Measurements from ENCODE around the gene EFCAB9. TPM values are rescaled to one million over a fixed set of nuclear protein-coding genes. Genes with fewer than 3 reads are reported as not detected.
"Not testable (repeated sequence)": the region's sequence is repeated elsewhere in the genome, so short reads cannot be mapped to it uniquely, and the experiment has no call there.

EFCAB9 gene
- total RNA-seq, 2 donors from 2014 or later: not detected

GRCh38 chr5:172188893-172189692 is 4.9 kb upstream of the EFCAB9 start:
- peak overlapping the region; percentile 88 for H3K27ac ChIP-seq (ENCODE audit: low read depth, low read length)
- Mint-ChIP-seq H3K36me3 (ENCODE audit: low read depth) (no peaks in the 10 kb centered on the region), H3K27ac (peak overlapping the region; percentile 54), H3K4me3 (peak overlapping the region; percentile 79), H3K27me3 (ENCODE audit: insufficient read depth) (peaks cover 17% of the 10 kb centered on the region), H3K9me3 (no peaks in the 10 kb centered on the region), H3K4me1 (peaks cover 16% of the 10 kb centered on the region)
- H3K4me1 ChIP-seq (ENCODE audit: control insufficient read depth, insufficient read depth, low read length): peaks cover 3% of the 10 kb centered on the region
- WGBS, 2 experiments (ENCODE audit: insufficient coverage in 1 of 2, insufficient read length in 1 of 2): 10 to 17% methylated on average over 15 to 28 of the region's 30 CpGs
- H3K9me3 ChIP-seq (ENCODE audit: control insufficient read depth, low read length): no peaks in the 10 kb centered on the region
- peak overlapping the region; percentile 28 for H3K9ac ChIP-seq (ENCODE audit: extremely low read depth, low read length, poor library complexity, severe bottlenecking)
- peak overlapping the region; percentile 89 for H3K4me3 ChIP-seq (ENCODE audit: low read length)
- H3K36me3 ChIP-seq (ENCODE audit: control insufficient read depth, insufficient read depth, low read length): no peaks in the 10 kb centered on the region
- DNase-seq: peak; percentile 88
- TF ChIP-seq CTCF (conservative IDR thresholded peaks at IDR 0.05): no peak
- H3K27me3 ChIP-seq (ENCODE audit: control insufficient read depth, insufficient read depth, low read length, poor library complexity, severe bottlenecking): no peaks in the 10 kb centered on the region

DNA sequence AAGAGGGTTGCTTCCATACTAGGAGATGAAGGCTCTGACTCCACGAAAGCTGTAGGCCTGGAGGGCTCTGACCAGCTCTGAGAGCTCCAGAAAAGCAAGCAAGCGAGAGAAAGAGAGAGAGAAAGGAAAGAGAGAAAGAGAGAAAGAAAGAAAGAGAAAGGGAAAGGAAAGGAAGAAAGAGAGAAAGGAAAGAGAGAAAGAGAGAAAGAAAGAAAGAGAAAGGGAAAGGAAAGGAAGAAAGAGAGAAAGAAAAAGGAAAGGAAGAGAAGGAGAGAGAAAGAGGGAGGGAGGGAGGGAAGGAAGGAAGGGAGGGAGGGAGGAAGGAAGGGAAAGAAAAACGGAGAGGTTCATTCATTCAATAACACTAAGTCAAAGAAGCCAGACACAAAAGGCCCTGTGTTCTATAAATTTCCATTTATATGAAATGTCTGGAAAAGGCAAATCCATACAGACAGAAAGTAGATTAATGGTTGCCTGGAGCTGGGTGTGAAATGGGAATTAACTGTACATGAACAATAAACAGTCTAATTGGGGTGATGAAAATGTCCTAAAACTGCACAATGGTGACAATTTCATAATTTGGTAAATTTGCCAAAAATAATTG is 4.2 kb upstream of the EFCAB9 start:
- Histone ChIP-seq H3K9ac (ENCODE audit: extremely low read depth, low read length, poor library complexity, severe bottlenecking) (peak overlapping the region; percentile 28), H3K27ac (ENCODE audit: low read depth, low read length) (peak overlapping the region; percentile 88), H3K9me3 (ENCODE audit: control insufficient read depth, low read length) (no peaks in the 10 kb centered on the region), H3K4me3 (ENCODE audit: low read length) (peak overlapping the region; percentile 89), H3K4me1 (ENCODE audit: control insufficient read depth, insufficient read depth, low read length) (no peaks in the 10 kb centered on the region), H3K36me3 (ENCODE audit: control insufficient read depth, insufficient read depth, low read length) (no peaks in the 10 kb centered on the region), H3K27me3 (ENCODE audit: control insufficient read depth, insufficient read depth, low read length, poor library complexity, severe bottlenecking) (no peaks in the 10 kb centered on the region)
- DNase-seq: peak; percentile 60
- no peak for TF ChIP-seq CTCF (conservative IDR thresholded peaks at IDR 0.05)
- peaks cover 16% of the 10 kb centered on the region for H3K4me1 Mint-ChIP-seq
- 49 to 56% methylated on average over 2 of the region's 3 CpGs for WGBS, 2 experiments (ENCODE audit: insufficient coverage in 1 of 2, insufficient read length in 1 of 2)
- H3K9me3 Mint-ChIP-seq: no peaks in the 10 kb centered on the region
- H3K27me3 Mint-ChIP-seq (ENCODE audit: insufficient read depth): peaks cover 17% of the 10 kb centered on the region
- peak overlapping the region; percentile 54 for H3K27ac Mint-ChIP-seq
- H3K36me3 Mint-ChIP-seq (ENCODE audit: low read depth): no peaks in the 10 kb centered on the region
- peak overlapping the region; percentile 79 for H3K4me3 Mint-ChIP-seq

- H3K36me3 ChIP-seq (ENCODE audit: control insufficient read depth, insufficient read depth, low read length): no peaks in the 10 kb centered on the region
- H3K9me3 Mint-ChIP-seq: peaks cover 6% of the 10 kb centered on the region
- no peak overlapping the region for H3K4me3 Mint-ChIP-seq
- no peak overlapping the region for H3K27ac ChIP-seq (ENCODE audit: low read depth, low read length)
- peak; percentile 48 for DNase-seq
- TF ChIP-seq CTCF (conservative IDR thresholded peaks at IDR 0.05): no peak
- H3K27me3 Mint-ChIP-seq (ENCODE audit: insufficient read depth): peaks cover 2% of the 10 kb centered on the region
- no peaks in the 10 kb centered on the region for H3K27me3 ChIP-seq (ENCODE audit: control insufficient read depth, insufficient read depth, low read length, poor library complexity, severe bottlenecking)
- H3K36me3 Mint-ChIP-seq (ENCODE audit: low read depth): no peaks in the 10 kb centered on the region
- no peaks in the 10 kb centered on the region for H3K4me1 ChIP-seq (ENCODE audit: control insufficient read depth, insufficient read depth, low read length)
- H3K4me3 ChIP-seq (ENCODE audit: low read length): no peak overlapping the region
- 78 to 84% methylated on average over 4 to 6 of the region's 6 CpGs for WGBS, 2 experiments (ENCODE audit: insufficient coverage in 1 of 2, insufficient read length in 1 of 2)
- H3K9me3 ChIP-seq (ENCODE audit: control insufficient read depth, low read length): no peaks in the 10 kb centered on the region
- H3K27ac Mint-ChIP-seq: no peak overlapping the region
- H3K9ac ChIP-seq (ENCODE audit: extremely low read depth, low read length, poor library complexity, severe bottlenecking): no peak overlapping the region
- H3K4me1 Mint-ChIP-seq: peaks cover 5% of the 10 kb centered on the region
These were observed 1.2 kb downstream of the EFCAB9 start for GRCh38 chr5:172194985-172195774.

GRCh38 chr5:172197775-172198174 is 3.8 kb downstream of the EFCAB9 start:
- H3K4me1 ChIP-seq (ENCODE audit: control insufficient read depth, insufficient read depth, low read length); H3K27me3 Mint-ChIP-seq (ENCODE audit: insufficient read depth); H3K9ac ChIP-seq (ENCODE audit: extremely low read depth, low read length, poor library complexity, severe bottlenecking); H3K27ac Mint-ChIP-seq; H3K36me3 Mint-ChIP-seq (ENCODE audit: low read depth); H3K4me1 Mint-ChIP-seq; H3K27ac ChIP-seq (ENCODE audit: low read depth, low read length); H3K27me3 ChIP-seq (ENCODE audit: control insufficient read depth, insufficient read depth, low read length, poor library complexity, severe bottlenecking); H3K9me3 ChIP-seq (ENCODE audit: control insufficient read depth, low read length); H3K9me3 Mint-ChIP-seq; DNase-seq; H3K4me3 Mint-ChIP-seq; H3K36me3 ChIP-seq (ENCODE audit: control insufficient read depth, insufficient read depth, low read length); H3K4me3 ChIP-seq (ENCODE audit: low read length): not testable (repeated sequence)
- 89 to 93% methylated on average over 3 to 4 of the region's 4 CpGs for WGBS, 2 experiments (ENCODE audit: insufficient coverage in 1 of 2, insufficient read length in 1 of 2)
